Fibroblast of mammary gland (primary cell): Measurements from ENCODE around the gene FAM153A.
"Not testable (repeated sequence)": the region's sequence is repeated elsewhere in the genome, so short reads cannot be mapped to it uniquely, and the experiment has no call there.

Experiments
- DNase-seq: peaks from one replicate; pipeline ENCODE4 v3.0.0-alpha.2; 2010; ENCODE audit warnings: low read depth
- H3K4me3 ChIP-seq: 2 replicates; pipeline ENCODE4 v1.5.1; 2011; ENCODE audit warnings: low read depth, mild to moderate bottlenecking, low read length, moderate library complexity; ENCODE audit not compliant: control insufficient read depth

FAM153A gene

DNA sequence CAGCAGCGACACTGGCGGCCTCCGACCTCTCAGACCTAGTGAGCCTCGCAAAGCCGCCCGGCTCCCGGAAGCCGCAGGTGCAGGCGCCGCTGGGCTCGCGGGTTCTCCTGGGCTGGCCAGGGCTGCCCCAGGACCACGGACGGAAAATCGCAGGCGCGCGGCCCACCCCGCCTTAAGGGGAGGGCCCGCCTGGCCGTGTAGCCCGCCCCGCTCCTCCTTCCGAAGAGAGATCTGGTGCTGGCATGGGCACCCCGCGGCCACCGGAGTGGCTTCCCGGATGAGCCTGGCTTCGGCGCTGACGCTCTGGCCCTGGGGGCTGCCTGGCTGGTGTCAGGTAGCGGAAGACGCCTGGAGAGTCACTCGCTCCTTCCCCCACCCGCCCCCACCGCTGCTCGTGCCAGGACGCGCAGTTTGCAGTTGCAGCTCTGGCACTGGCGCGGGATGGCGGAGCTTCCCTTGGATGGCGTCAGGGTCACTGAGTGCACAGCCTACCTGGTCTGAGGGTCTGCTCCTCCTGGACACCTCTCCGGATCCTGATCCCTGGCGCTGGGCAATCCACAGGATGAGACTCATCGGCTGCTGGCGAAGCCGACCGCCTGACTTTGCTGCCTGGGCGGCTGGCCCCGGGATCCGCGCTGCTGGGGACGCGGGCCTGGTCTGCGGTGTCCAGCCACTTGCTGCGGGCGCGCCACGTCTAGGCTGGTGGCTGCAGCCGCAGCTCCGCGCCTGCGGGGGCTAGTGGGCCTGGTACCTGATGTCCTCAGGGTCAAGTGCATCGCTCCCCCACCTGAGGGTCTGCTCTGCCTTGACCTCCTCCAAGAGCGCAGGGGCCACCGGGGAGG lies at the start of gene FAM153A:
Gene FAM153A, minus strand, starts transcription at position 108 of the 842 bp plus-strand sequence.
- not testable (repeated sequence) for H3K4me3 ChIP-seq, DNase-seq

DNA sequence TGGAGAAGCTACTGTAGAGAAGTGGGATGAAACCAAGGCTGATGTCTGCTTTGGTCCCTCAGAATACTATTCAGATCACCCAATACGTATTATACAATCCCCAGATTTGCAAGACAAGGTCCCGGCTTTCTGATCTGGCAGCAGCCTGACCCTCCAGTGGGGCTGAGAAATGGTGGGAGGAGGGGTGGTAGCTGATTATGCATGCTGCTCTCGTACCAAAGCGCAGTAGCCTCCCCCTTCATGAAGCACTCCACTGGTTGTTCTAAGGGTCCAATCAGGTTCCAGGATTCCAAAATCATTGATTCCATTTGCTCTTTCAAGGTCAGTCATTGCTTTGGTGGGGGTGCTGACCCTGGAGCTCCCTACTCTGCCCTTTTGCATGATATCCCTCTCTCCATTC lies 49.6 kb upstream of the FAM153A start:
- not testable (repeated sequence) for DNase-seq

DNA sequence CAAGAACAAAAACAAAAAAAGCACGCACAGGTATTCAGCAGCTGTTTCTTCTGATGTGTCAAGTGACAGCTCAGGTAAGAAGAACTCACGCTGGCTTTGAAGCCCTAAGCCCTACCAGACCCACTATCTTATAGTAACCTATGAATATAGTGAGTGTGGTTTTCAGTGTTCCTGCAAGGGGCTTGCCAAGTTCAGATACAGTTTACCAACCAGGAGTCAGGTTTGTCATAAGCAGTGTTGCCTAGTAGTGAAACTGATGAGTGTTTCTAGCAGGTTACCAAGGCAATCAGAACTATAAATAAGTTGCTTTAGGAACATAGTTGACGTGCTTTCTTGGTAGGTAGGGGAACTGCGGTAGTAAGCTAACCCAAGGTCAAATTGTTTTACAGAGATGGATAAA lies 43.4 kb upstream of the FAM153A start:
- not testable (repeated sequence) for H3K4me3 ChIP-seq, DNase-seq

More for the DNA sequence above, 49.6 kb upstream of the FAM153A start:
- H3K4me3 ChIP-seq: not testable (repeated sequence)

DNA sequence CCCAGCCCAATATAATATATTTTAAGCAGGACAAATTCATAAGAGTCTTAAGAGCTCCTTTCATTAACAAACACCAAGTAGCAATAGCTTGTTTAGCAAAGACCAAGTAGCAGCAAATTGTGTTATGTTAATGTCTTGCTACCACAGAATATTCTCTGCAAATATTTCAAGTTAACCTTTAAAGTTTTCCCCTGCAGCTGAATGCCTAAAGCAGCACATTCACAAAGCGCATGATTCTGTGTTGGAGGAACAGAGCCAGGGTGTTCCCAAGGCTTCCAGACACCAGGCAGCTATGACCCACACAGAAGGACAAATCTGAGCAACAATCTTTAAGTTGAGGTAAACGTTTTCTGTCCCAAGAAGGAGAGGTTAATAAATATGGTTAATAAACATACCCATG lies 42.1 kb upstream of the FAM153A start:
- H3K4me3 ChIP-seq, DNase-seq: not testable (repeated sequence)

DNA sequence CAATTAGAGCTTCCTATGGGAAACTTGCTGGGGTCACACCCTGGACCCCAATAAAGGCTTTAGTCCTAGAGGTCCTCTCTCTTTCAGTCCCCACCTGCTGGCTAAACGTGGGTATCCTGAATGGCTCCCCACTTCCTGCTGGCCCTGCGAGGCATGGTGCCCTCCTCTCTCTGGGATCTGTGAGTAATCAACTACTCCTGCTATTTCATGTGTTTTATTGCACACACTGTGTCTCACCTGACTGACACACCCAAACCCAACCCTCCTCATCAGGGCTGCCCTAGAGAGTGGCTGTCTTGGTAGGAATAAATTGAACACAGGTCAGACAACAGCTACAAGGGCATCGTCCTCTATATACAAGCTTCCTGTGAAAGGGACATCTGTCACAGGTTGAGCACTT lies 39.8 kb upstream of the FAM153A start:
- H3K4me3 ChIP-seq, DNase-seq: not testable (repeated sequence)

DNA sequence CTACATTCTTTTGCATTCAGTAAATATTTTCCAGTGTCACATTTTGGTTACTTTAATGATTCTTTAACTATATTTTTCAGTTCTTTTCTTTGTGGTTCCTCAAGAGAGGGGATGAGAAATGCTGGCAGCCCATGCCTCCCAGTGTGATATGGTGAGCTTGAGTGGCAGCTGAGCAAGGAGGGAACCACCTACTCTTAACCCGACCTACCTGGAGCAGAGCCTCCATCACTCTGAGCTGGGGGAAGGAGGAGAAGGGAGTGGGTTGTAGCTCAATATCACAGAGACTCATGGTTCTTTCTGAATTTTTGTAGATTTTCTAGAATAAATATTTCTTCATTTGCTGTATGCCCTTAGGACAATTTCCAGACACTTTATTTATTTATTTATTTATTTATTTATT lies 37.0 kb upstream of the FAM153A start:
- not testable (repeated sequence) for DNase-seq, H3K4me3 ChIP-seq

DNA sequence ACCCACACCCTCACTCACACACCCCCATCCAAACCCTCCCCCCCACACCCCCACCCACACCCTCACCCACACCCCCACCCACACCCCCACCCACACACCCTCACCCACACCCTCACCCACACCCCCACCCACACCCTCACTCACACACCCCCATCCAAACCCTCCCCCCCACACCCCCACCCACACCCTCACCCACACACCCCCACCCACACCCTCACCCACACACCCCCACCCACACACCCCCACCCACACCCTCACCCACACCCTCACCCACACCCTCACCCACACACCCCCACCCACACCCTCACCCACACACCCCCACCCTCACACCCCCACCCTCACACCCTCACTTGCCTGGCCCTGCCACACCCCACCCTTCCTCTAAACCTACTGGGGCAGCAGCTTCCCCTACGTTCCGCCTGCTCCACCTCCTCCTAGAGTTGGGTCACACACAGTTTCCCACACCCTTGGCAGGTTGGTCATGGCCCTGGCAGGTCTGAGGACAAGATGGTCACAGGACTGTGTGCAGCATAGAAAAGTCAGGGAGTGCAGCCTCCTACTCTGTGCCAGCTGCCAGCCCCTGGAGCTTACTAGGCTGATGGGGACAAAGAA lies 30.2 kb upstream of the FAM153A start:
- DNase-seq, H3K4me3 ChIP-seq: not testable (repeated sequence)

DNA sequence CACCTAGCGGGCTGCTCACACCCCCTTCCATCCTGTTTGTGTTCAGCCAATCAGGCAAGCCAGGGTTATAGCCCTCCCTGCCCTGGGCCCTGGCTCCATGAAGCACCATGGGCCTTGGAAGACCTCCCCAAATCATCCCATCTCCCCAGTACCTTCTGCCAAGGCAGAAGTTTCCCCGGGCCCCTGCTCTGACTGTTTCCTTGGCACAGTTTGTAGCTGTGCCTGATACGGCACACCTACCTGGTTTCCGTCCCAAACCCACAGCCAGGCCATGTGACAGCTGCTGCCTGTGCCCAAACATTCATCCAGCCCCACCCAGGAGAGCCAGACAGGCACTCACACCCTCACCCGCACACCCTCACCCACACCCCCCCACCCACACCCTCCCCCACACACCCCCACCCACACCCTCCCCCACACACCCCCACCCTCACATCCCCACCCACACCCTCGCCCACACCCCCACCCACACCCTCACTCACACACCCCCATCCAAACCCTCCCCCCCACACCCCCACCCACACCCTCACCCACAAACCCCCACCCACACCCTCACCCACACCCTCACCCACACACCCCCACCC lies 29.6 kb upstream of the FAM153A start:
- DNase-seq, H3K4me3 ChIP-seq: not testable (repeated sequence)

DNA sequence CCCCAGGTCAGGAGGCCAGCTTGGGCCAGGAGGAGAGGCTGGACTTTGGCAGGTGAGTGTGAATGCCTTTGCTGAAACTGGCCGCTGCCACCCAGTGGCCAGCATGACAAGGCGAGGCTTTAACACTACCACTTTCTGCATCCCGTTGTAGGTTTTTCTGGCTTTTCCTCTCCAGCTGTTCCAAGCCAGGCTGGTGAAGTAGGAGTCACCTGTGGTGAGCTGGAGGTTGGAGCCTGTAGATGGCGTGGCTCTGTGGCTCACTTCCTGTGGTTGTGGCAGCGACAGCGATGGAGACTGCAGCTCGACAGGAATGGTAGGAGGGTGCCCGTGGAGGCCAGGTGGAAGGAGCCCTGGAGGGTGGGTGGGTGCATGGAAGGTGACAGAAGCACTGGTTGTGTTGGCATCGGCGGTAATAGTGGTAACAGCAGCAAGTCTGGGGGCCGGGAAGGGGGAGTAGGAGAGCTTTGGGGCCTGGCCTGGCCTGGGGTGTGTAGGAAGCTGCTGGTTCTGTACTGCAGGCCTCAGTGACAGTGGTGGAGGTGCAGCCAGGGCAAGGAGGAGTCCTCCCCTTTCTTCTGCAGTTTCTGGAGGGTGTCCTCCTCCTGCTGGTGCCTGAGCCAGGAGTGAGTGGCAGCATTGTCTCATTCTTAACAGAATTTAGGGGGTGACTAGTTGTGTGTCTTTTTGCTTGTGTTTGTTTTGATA lies 26.7 kb upstream of the FAM153A start:
- H3K4me3 ChIP-seq, DNase-seq: not testable (repeated sequence)

DNA sequence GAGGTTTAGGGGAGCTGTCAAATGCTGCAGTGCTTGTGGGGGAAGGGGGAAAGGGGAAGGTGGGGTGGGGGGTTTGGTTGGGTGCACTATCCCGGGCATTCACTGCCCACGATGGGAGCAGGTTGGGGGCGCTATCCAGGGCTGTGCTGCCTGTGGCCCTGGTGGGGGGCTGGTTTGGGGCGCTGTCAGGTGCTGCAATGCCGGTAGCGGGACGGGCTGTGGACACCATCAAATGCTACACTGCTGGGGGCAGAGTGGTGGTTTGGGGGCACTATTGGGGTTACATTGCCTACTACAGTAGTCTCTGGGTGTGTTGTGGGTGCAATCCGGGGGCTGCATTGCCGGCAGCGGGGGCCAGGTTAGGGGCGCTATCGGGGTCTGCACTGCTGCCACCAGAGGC lies 25.7 kb upstream of the FAM153A start:
- not testable (repeated sequence) for DNase-seq, H3K4me3 ChIP-seq

DNA sequence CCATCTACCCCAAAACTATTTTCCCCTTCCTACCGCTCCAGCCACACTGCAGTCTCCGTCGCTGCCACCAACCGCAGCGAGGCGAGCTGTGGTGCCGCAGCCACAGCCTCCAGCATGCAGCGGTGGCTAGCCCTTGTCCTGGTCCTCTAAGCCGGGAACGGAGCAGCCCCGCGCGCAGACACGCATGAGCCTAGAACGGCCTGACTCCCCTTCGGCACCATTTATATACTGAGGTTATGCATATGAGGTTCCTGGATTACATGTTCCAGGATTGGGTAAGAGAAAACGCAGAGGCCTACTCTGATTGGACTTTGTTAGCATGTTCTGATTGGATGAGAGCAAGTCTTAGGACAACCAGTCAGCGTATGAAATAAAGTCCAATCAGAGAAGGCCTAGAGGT lies 24.6 kb upstream of the FAM153A start:
- not testable (repeated sequence) for DNase-seq, H3K4me3 ChIP-seq

DNA sequence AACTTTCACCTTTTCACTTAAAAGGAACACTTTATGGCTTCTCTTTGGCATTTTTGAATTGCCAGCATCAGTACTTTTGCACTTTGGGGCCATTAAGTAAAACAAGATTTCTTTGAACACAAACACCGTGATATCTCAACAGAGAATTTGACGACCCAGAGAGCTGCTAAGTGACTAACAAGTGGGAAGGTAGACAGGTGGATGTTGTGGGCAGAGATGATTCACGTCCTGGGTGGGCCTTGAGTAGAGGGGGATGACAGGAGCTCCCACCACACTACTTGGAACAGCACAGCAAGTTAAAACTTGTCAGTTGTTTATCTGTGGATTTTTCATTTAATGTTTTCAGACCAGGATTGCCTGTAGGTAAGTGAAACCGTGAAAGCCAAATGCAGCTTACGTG lies 18.7 kb upstream of the FAM153A start:
- not testable (repeated sequence) for DNase-seq, H3K4me3 ChIP-seq

DNA sequence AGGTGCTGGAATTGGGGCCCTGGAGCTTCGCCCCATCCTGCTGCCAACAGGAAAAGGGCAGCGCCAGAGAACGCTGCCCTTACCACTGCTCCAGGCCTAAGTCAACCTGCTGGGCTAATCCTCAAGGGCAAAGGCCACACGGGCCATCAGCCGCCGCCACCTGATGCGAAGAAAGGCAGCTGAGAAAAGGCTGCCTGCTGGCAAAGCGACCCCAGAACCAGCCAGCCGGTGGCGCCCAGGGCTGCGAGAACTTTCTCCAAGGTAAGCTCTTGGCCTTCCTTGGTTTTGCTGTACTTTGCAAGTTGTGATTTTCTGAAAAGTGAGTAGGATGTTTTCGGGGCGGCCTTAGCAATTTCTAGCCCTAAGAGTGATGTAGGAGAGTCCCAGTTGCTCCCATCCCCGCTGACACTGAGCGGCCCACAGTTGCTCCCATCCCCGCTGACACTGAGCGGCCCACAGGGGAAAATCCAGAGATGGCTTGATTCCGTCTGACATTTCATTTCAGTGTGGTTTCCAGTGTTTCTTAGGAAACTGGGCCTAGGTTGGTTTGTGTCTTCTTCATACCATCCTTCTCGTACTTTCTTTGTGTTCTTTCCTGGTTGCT lies 15.6 kb upstream of the FAM153A start:
- H3K4me3 ChIP-seq: not testable (repeated sequence)

DNA sequence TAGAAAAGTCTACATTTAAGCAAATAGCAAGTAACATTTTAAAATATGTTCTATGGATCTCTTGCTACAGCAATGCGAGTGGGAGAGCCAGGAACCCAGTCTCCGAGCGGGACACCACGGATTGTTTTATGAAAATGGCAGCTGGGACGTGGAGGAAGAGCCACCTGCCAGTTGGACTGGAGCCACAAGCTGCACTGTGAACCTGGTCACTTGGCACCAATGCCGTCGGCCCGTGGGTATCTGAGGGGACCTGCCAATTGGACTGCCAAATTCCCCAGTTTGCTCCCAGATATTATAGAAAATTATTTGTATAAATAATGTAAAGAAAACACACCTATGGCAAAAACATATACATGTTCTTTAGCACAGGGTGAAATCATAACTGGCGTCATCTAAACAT lies 10.6 kb upstream of the FAM153A start:
- H3K4me3 ChIP-seq, DNase-seq: not testable (repeated sequence)

More for the DNA sequence above, 15.6 kb upstream of the FAM153A start:
- DNase-seq: not testable (repeated sequence)

DNA sequence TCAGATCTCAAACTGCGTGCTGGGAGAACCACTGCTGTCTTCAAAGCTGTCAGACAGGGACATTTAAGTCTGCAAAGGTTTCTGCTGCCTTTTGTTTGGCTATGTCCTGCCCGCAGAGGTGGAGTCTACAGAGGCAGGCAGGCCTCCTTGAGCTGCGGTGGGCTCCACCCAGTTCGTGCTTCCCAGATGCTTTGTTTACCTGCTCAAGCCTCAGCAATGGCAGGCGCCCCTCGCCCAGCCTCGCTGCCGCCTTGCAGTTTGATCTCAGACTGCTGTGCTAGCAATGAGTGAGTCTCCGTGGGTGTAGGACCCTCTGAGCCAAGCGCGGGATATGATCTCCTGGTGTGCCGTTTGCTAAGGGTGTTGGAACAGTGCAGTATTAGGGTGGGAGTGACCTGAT lies 8.9 kb upstream of the FAM153A start:
- not testable (repeated sequence) for H3K4me3 ChIP-seq, DNase-seq

DNA sequence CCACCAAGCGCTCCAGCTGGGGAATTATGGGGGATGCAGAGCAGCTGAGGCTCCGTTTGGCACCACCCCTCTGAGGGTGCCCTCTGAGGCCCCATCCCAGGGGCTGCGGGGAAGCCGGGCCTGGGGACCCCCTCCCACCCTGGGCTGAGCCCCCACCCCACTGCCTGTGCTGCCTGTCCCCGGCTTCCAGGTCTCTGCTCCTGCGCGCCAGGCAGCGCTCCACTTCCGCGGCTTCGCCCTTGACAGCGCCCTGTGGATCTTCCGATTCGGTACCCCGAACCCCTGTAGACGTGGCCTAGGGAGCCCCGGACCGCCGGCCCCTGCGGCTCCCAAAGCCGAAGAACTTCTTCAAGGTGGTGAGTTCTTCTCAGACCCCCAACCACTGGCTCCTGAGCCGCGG lies 530 bp downstream of the FAM153A start:
- not testable (repeated sequence) for H3K4me3 ChIP-seq, DNase-seq

DNA sequence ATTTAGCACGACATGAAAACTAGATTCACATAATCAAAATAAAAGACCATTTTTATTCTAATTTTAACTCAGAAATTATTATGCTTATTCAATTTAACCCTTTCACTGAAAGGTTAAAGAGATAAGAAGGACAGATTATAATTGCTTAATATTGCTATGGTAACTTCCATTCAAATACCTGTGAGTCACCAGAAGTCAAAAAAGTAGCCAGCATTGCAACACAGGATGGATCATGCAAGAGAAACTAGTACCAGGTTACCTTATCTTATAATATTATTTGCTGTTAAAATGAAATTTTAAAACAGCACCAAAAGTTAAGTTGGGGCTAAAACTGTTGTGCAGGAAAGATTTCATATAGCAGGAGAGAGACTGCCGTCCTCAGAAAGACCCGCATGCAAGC lies 11.5 kb downstream of the FAM153A start:
- DNase-seq, H3K4me3 ChIP-seq: not testable (repeated sequence)

DNA sequence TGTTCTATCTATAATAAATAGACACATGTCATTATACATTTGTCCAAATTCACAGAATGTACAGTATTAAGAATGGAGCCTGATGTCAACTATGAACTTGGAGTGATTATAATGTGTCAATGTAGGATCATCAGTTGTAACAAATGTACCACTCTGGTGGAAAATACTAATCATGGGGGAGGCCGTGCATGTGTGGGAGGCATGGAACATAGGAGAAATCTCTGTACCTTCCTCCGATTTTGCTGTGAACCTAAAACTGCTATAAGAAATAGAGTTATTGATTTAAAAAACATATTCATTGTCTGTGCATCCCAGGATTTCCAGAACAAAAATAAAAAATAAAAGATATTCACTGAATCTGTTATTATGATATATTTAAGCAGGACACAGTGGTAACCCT lies 12.1 kb downstream of the FAM153A start:
- not testable (repeated sequence) for H3K4me3 ChIP-seq, DNase-seq
